Measurements from ENCODE around the gene UTP15.

The UTP15 gene

DNA sequence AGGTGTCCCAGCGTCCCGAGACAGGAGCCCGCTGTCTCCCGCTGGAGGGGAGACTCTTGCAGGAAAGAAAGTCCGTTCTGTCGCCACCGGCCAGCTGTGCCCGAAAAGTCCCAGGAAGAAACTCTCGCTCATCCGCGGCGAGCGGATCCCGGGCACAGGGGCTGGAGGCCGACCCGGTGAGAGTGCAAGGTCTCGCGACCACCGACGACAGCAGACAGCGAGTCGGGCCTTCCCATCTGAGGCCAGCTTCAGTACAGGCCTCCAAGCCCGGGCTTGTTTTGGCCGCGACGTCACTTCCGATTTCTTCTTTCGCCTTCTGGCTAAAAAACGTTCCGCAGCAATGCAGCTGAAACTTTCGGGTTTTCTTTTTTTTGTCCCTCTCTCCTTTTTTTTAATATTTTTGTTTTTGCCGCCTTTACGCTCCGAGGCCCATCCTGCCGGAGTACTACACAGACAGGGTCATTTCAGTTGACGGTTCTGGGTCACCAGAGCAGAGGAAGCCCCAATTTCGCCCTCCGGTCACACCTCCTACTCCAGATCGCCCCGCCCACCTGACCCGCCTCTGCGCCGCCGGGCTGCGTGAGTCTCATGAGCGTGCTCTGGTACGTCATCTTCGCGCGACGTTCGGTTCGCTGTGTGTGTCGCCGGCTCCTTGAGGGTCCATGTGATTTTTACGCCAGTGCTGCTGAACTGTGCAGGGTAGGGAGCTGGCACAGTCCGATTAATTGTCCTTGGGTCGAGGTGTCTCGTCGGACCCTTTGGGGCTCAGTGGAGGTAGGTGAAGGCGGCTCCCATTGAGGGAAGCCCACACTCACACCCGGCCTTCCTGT lies at the start of gene UTP15, which contains the start of gene ANKRA2:
TSS of gene UTP15 (plus strand) at position 605 of the 830 bp plus-strand sequence. CDS start 1,602 bp downstream, outside the sequence.
TSS of gene ANKRA2 (minus strand) at position 501 of the 830 bp plus-strand sequence. CDS start 2,758 bp downstream, outside the sequence.
- peak; percentile 98 for DNase-seq (ENCODE audit: low read depth)

DNA sequence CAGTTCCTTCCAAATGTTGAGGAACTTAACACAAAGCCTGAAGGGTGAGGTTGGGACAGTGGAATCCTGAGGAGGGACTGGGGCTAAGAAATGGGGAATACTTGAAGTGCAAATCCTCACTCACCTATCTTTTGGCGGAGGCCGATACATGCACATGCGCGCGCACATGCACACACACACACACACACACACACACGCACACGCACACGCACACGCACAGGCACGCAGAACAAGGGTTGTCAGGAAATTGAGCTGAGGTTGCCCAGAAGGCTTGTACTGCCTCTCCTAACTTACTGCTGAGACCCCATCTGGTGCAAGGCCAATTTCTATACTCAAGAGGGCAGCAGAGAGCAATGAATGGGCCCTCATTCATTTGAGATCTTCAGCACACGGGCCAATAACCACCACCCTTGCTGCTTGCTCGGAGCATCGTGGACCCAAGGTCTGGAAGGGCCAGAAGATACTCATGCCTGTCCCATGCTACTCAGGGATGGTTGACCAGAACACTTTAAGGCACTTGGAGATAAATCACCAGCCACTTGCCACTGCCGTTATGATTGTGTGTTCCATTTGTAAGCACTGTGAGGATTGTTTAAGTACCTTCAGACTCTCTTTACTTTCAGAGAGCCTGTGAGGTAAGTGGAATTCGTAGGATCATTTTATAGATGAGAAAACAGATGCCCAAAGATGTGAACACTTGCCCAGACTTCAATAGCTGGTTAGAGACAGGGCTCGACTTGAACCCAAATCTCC lies 45.8 kb upstream of the UTP15 start:
- DNase-seq (ENCODE audit: low read depth) = peak; percentile 45

GRCh38 chr5:73522989-73523388 lies 42.6 kb upstream of the UTP15 start:
- no peak for DNase-seq (ENCODE audit: low read depth)

DNA sequence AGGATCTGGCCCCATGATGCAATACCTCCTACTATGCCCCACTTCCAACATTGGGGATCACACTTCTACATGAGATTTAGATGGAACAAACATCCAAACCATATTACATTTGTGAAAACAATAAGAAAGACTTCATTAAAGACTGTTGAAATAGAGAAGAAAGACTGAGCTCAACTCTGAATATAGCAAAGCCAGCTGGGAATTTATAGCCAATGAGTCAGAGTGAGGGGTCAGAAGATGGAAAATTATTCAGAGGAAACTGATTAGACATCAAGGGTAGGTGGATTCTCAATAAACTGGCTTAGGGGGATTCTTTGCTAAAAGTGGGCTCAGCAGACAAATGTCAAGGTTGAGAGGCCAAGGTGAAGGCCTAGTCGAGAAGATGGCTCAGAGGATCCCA lies 41.7 kb upstream of the UTP15 start:
- no peak for DNase-seq (ENCODE audit: low read depth)

GRCh38 chr5:73525606-73526203 lies 39.8 kb upstream of the UTP15 start:
- DNase-seq (ENCODE audit: low read depth) = no peak

DNA sequence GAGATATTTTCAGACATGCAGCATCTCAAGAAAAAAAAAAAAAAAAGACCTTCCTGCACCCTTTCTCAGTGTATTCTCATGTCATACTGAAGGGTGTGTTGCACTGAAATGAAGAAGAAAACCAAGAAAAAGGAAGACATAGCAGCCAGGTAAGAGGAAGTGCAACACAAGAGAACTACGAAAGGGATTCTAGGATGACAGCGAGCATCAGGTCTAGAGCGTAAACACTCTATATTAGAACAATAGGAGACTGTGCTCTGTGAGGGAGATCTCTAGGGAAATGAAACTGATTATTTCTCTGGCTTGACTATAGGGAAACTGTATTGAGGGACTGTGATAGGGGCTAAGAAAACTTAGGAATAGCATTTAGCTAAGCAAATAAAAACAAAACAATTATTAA lies 37.3 kb upstream of the UTP15 start:
- no peak for DNase-seq (ENCODE audit: low read depth)

GRCh38 chr5:73529081-73529480 lies 36.5 kb upstream of the UTP15 start:
- no peak for DNase-seq (ENCODE audit: low read depth)

GRCh38 chr5:73531356-73531755 lies 34.2 kb upstream of the UTP15 start:
- DNase-seq (ENCODE audit: low read depth) = no peak

- no peak for DNase-seq (ENCODE audit: low read depth)
These were observed 33.3 kb upstream of the UTP15 start for GRCh38 chr5:73532195-73532594.

- no peak for DNase-seq (ENCODE audit: low read depth)
These were observed 31.4 kb upstream of the UTP15 start for GRCh38 chr5:73534011-73534644.

- DNase-seq (ENCODE audit: low read depth) = no peak
These were observed 30.6 kb upstream of the UTP15 start for GRCh38 chr5:73534971-73535370.

- DNase-seq (ENCODE audit: low read depth) = no peak
These were observed 25.8 kb upstream of the UTP15 start for GRCh38 chr5:73539730-73540129.

- no peak for DNase-seq (ENCODE audit: low read depth)
These were observed 25.4 kb upstream of the UTP15 start for GRCh38 chr5:73540192-73540591.

DNA sequence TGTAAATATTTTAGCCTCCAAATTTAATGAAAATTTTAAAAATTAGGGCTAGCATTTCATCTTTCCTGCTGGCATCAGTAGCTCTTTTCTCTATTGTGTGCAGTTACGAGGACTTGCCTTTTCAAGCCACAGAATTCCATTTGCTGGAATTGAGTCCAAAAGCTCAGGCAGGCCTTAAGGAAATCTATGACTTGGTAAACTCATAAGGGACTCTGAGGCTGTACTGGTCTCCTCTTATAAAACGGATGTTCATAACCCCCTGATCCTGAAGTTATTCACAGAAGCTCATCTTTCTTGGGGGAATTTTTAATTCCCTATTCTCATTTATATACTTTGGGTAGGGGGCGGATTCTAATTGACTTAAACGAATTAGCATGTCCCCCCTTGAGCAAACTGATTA lies 23.5 kb upstream of the UTP15 start:
- DNase-seq (ENCODE audit: low read depth) = no peak

DNA sequence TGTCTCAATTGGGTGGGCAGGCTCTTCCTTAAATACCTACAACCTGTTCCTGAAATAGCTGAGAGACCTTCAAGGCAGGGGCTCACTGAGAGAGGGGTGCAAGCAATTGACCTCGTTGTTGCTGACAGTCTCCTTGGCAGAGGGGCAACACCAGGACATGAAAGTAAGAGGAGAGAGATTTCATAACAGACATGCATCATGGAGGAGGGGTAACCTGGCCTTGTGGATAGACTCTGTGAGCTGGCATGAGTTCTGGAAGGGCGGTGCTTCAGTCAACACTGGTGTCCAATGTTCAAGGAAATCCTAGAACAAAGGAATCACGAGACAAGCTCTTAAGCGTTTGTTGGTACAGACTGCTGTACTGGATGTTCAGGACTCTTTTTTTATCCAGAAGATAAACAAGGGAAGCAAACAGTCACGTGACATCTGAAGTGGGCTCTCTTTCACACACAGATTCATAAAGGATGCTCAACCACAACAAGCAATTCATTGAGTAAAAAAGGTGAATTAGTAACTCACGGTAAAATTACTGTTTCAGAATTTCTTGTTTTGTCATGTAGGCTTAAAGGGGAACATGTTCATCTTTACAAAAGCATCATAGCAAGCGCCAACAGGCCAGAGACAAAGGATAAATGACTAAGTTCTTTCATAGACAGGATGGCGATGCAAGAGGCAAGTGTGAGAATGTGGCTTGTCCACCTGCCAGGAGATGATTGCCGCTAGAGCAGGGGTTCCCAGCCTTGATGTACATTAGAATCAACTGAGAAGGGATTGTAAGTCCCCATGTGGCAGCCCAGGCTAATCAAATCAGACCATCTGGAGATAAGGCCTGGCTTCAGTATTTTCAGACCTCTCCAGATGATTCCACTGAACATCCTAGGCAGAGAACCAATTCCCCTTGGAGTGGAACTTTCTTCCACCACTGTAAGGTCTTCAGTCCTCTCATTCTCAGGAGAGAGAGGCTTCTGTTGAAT lies 20.8 kb upstream of the UTP15 start:
- DNase-seq (ENCODE audit: low read depth) = no peak

DNA sequence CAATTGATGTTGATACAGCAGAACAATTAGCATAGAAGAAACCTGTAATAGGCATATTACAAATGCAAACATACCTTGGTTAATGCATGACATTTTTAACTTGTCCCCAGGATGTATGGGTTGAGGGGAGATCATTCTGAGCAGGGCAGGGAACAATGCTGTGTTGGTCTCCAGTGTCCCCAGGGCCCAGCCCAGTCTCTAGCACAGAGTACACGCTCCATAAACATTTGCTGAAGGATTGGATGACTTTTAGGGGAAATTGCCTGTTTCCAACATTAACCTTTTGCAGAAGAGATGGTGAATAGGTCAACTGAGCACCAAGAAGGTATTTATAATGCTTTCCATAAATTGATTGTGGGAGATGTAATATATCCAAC lies 20.2 kb upstream of the UTP15 start:
- DNase-seq (ENCODE audit: low read depth) = no peak

DNA sequence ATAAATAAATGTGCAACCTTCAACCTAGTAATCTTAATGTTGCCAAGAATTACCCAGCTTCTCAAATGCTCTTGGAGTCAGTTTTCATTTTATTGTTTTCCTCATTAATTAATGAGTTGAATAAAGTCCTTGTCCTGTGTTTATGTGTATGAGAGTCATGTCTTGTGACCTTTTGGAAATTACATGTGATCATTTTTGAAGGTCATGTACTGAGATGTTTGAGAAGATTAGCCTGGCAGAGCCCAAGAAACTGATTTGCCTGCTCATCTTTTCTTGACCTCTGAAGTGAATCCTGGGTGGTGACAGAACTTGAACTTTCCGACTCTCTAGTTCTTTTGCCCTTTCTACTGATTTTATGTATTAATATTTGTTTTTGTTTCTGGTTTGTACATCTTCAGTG lies 15.5 kb upstream of the UTP15 start:
- DNase-seq (ENCODE audit: low read depth) = no peak

GRCh38 chr5:73552642-73553041 lies 12.9 kb upstream of the UTP15 start:
- DNase-seq (ENCODE audit: low read depth) = no peak

DNA sequence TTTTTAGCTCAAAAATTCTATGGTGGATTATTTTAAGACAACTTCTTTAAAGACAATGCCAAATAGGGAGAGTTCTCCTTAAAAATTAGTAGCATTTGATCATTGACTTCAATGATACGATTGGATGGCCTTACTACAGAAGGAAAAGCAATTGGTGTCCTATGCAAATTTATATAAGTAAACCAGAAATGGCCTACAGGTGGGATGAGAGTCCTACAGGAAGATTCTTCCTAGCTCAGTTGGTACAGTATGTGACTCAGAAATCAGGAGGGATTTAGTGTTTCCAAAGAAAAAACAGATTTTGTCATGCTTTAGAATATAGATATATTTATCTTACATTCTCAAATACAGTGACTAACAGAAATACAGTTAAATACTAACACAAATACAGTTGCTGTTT lies 6.6 kb upstream of the UTP15 start:
- no peak for DNase-seq (ENCODE audit: low read depth)

DNA sequence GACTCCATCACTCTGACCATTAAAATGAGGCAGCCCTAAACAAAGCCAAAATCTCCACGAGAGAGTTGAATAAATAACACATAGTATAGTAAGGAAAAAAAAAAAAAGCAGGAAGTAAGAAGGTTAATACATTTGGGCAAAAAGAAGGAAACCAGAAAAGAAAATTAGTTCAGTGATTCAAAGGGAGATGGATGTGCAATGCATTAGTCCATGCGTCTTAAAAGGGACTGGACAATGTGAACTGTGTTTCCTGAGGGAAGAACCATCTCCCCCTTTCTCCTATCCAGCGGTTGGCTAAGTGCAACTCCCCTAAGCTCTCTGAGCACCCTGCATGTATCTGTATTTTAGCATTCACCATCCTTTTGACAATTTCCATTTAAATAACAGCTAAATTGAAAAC lies 1.5 kb upstream of the UTP15 start:
- DNase-seq (ENCODE audit: low read depth) = no peak

DNA sequence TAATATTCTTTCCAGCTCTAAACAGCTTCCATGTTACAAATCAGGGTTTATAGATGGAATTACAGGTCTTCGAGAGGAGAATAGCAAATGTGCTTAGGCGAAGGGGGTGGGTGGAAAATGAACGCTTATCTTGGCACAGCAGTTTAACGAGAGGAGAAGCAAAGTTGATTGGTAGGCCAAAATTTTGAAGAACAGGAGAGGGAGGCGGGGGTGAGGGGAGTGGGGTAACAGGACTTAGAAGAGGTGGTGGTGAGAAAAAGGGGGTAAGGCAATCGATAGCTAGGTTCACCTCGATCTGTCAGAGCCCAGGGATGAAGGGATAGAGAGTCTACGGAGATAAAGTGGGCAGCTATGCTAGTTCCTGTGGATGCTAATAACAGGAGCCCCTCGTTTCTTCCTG lies 868 bp upstream of the UTP15 start:
- no peak for DNase-seq (ENCODE audit: low read depth)
